Vagina (tissue), 2 donors: ENCODE results near the gene CREG1.

Experiments
- CTCF ChIP-seq, 3 experiments: fragments of 450-650 bp in 2 of 3; fragments of 200-600 bp in 1 of 3; sonication (generic) in 1 of 3; IDR thresholded peaks; one replicate each; pipeline ENCODE4 v1.5.1; 2017 to 2019; ENCODE audit warnings: antibody characterized with exemption in 3 of 3, mild to moderate bottlenecking in 2 of 3, moderate library complexity in 2 of 3
- POLR2A ChIP-seq, 2 donors: fragments of 450-650 bp; IDR thresholded peaks; one replicate each; pipeline ENCODE4 v1.6.1; 2017; ENCODE audit warnings: antibody characterized with exemption in 2 of 2, mild to moderate bottlenecking in 2 of 2, moderate library complexity in 2 of 2
- POLR2AphosphoS5 ChIP-seq, 2 donors: sonication (generic); formaldehyde crosslinking; IDR thresholded peaks; one replicate each; pipeline ENCODE4 v1.9.0; 2017; ENCODE audit warnings: antibody characterized with exemption in 2 of 2, mild to moderate bottlenecking in 2 of 2, low read depth in 1 of 2; ENCODE audit not compliant: insufficient read depth in 1 of 2

- TF ChIP-seq POLR2AphosphoS5 (IDR thresholded peaks at IDR 0.05; ENCODE audit: insufficient read depth in 1 of 2, low read depth in 1 of 2) (no peak), CTCF (IDR thresholded peaks at IDR 0.05) (no peak), POLR2A (IDR thresholded peaks at IDR 0.05) (no peak)
These were observed 8.2 kb downstream of the CREG1 start for GRCh38 chr1:167545349-167545748.
